Skin of body (tissue), 2 donors: ENCODE data around the gene LRP1B. TPM values are rescaled to one million over a fixed set of nuclear protein-coding genes. Genes with fewer than 3 reads are reported as not detected.

ENCODE experiments used
- DNase-seq: peaks from one replicate; lab custom pipeline; 2025; lab: John Stamatoyannopoulos, UW
- total RNA-seq: library from RNA; depleted of rRNA; stranded (reverse); fragments of >200 nt; gene quantifications from one replicate; pipeline ENCODE4 v1.2.3, GENCODE V29; 2014

The LRP1B gene
- total RNA-seq, 1 donor from 2014 or later = 1.7 TPM

DNA sequence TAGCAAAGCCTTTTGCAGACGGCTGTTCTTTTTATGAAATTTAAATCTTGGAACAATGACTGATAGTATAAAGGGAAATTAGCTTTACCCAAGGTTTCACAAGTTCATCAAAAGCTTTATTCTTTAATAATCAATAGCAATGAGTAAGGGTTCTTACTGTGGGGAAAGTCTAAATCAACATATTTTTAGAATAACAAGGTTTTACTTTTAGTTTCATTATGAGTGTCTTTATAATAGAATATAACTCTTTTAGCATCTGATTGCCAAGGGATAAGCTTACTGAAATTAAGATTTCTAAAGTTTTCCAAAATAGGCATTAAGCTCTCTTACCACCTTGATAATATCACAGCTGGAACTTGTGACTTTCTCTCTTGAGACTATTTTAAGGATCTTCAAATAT, 1489.7 kb downstream of the LRP1B start:
- no peak for DNase-seq

DNA sequence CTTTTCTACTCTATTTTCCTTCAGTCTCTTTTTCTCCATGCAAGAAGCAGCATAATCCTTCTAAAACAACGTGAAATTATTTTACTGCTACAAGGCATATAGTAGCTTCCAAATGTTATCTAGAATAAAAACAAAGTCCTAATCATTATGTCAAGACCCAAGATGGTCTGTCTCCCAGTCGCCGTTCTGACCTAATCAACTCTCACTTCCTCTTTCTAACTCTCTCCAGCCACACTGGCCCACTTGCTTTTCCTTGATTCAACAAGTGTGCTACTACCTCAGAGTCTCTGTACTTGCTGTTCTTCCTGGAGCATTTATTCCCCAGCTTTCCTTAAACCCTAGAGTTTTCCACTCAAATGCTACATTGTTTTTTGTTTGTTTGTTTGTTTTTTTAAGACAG, 1491.2 kb downstream of the LRP1B start:
- no peak for DNase-seq

DNA sequence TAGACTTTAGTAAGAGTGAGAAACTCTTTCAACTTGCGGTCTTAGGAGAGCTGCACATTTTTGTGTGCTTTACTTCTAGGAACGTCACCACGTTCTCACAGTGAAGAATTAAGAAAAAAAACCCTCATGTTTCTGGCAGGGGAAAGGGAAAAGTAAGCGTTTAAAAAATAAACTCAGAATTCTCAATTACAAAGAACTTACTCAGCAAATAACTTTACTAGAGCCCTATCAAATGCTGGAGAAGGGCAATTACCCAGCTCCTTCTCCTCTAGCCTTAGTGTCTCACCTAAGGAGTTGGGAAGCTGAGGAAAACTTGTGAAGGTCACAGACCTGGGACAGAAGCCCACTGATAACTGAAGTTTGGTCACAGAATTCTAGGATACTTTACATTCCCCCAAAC, 1500.3 kb downstream of the LRP1B start:
- no peak for DNase-seq

DNA sequence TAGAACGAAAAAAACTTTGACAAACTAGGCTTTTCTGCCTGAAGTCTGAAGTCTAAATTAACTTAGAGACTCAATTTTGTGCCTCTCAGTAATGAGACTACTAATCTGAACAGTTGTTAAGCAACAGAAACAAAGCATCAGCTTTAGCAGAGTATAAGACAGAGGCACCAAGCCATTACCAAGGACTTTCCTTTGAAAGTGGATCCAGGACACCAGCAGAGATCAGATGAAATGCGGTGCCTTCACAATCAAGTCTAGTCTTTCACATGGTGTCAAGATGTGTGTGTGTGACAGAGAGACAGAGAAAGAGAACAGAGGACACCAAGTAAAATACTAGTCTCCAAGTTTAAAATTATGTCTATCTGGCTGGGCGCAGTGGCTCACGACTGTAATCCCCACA, 1502.9 kb downstream of the LRP1B start:
- DNase-seq = peak; percentile 42

DNA sequence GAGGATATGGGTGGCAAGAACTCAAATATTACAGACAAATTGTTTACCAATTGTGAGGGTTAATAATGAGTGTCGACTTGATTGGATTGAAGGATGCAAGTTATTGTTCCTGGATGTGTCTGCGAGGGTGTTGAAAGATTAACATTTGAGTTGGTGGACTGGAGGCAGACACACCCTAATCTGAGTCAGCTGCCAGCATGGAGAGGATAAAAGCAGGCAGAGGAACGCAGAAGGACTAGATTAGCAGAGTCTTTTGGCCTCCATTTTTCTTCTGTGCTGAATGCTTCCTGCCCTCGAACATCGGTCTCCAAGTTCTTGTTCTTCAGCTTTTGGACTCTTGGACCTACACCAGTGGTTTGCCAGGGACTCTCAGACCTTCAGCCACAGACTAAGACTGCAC, 1503.7 kb downstream of the LRP1B start:
- no peak for DNase-seq

DNA sequence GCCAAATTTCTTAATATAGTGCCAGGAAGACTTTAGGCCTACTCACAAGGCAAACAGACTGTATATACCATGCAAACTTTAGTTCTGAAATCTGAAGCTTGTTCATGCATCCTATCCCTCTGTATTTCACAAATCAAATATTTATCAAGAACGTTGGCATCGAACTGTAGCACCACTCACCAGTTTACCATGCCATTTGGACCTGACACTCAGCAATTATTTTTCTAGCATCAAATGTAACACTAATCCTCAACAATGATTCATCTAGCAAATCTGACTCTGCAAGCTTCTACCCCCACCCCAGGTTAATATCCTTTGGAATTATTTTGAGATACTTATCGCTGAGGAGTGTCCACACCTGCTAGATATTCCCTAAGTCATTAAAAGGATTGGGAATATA, 1506.6 kb downstream of the LRP1B start:
- DNase-seq = no peak

DNA sequence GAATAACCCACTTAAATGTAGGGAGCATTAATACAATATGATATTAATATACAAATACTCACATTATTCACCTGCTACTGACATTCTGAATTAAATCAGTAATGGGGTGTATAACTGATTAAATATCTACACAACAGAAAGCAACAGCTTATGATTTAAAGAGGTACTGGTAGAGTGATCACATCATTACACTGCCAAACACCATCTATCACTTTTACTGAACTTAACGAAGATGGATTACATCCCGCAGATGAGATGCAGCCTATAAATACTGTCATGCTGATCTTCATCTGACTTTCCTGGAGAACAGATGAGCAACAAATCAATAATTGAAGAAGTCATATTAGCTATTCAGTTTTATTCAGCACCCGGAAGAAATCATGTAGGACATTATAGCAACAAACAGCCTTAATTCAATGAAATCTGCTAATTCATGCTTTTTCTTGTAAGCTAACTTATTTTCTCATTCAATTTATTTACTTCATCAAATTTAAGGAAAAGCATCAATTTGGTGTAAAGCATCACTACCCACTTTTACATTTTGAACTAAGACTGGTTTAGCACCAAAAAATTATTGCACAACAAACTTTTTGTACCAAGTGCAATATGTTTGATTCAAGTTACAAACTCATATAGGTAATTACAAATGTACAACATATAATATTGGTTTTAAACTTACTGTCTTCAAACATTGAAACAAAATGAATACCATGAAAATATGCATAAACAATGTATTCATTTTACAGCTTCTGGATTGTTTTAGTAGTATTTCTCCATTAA, 1509.0 kb downstream of the LRP1B start:
- no peak for DNase-seq

DNA sequence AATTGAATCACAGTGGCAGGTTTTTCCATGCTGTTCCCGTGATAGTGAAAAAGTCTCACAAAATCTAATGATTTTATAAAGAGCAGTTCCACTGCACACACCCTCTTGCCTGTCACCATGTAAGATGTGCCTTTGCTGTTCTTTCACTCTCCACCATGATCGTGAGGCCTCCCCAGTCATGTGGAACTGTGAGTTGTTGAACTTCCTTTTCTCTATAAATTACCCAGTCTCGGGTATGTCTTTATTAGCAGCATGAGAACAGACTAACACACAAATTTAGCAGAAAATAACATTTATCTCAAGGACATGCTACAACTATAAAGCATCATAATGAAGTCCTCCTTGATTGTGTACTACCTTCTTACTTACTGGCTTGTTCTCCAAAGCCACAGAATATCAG, 1526.0 kb downstream of the LRP1B start:
- DNase-seq = no peak

DNA sequence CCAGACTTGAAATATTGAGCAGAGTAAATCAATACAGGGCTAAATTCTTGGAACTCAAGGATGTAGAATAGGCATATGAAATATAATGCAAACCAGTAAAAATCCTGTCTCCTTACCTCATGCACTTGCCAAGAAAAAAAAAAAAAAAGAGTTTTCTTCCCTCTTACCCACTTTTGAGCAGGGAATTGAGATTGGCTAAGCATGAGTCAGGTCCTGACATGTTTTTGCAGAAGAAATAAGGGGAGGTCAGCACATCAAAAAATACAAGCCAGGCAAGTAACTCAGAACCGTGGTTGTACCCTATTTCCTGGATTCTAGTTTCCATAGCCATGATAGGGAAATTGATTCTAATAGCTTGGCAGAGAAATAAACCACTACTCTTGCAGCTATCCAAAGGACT, 1526.7 kb downstream of the LRP1B start:
- no peak for DNase-seq

DNA sequence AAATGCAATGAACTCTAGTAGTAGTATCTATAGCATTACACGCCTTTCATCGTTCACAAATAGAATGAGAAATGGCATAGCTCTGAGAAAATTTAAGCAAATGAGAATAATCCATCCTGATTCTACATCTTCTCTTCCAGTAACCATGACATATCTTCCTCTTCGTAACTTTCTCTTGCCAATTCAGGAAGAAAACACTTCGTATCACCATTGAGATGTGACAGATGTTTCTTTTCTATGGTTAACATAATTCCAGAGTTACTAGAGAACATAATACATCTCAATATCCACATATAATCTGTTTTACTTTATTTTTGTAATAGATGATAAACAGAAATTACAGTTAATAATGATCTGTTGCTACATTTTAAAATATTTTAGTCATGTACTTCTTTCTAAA, 1527.4 kb downstream of the LRP1B start:
- DNase-seq = no peak

DNA sequence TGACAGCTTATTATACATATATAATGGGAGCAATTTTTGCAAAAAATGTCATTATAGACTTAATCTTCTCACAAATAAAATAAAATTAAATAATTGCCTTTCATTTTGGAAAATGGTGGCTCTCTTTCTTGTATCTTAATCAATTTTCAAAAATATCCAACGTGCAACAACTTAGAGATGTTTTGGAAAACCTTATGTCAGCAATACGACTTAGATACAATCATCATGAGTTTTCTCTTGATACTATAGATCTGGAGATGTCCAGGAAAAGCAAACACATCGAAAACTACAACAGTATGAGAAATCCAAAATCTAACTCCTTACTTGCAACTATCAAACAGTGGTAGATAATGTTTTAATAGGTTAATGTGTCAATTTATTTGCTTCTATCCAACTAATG, 1529.0 kb downstream of the LRP1B start:
- DNase-seq = no peak

DNA sequence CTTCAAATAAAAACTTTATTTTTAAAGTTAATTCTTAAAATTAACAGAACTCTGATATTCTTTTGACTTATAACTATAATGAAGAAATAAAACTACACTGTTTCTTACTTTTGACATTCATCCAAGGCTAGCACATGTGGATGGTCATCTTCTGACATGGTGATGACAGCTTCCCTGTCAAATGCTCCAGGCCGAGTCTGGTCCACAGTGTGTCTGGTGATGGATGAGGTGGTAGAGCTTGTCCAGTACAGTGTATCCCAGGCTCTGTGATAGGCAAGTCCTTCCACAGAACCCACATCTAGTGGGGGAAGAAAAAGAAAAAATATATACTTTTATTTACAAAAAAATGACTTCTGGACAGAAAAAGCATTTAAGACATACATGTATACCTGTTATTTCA, 1529.5 kb downstream of the LRP1B start:
- no peak for DNase-seq

DNA sequence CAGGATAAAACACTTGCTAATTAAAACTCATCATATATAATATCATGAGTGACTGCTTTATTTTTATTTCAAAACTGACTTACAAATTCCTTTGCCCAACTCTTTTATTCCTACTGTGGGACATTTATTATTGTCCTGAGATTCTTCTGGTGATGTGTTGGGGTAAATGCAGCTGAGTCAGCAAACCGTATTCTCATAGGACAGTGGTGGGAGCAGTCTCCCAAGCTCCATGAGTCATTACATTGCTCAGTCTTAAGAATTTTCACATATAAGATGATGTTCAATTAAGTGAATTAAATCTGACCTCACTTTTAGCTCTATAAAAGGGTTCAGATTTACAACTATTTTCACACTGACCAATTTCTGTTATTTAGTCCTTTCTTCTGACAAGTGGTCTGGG, 1530.7 kb downstream of the LRP1B start:
- no peak for DNase-seq

DNA sequence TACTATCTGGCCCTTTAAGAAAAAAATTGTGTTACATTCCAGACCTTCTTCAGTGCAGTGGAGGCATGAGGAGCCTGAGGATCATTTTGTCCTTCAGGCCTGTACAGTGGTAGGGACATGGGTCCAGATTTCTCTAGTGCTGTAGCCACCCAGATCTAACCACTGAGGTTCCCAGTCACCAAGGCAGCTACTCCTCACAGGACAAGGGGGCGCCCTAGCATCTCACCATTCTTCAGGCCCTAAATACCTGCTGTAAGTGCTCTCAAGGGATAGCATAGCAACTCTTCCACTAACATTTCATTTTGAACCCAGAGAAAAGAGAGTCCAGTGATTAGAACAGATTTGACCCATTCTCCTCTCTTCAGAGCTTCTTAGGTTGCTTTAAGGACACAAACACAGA, 1533.0 kb downstream of the LRP1B start:
- no peak for DNase-seq

DNA sequence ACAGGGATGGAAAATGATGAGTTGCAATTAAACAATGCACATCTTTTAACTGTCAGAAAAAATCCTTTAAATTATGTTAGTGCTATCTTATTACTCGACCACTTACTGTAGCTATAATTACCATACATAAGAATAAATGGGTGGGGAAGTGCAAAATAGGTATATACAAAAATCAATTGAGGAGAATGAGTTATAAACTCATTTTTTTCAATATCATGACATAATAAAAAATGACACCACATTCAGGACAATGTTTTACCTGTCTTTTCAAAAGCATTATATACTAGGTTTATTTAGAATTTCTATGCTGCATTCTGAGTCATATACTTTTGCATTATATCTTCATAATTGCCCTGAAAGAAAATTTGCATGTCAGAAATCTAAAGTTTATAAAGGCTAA, 1533.6 kb downstream of the LRP1B start:
- DNase-seq = no peak

DNA sequence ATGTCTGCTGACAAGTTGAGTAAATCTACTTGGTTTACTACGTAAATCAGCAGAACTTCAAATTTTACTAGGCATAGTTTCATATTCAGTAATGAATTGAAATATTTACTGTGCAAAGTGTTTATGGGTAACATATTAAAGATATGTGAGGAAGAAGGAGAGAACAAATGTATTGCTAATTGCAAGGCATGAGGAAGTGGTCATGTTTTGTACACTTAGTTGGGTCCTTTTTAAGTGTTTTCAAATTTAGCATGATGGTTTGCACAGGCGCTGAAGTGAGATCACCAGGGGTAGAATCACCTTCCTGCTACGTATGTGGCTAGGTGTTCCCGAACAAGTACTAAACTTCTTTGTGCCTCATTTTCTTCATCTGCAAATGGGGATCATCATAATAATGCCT, 1534.4 kb downstream of the LRP1B start:
- no peak for DNase-seq

DNA sequence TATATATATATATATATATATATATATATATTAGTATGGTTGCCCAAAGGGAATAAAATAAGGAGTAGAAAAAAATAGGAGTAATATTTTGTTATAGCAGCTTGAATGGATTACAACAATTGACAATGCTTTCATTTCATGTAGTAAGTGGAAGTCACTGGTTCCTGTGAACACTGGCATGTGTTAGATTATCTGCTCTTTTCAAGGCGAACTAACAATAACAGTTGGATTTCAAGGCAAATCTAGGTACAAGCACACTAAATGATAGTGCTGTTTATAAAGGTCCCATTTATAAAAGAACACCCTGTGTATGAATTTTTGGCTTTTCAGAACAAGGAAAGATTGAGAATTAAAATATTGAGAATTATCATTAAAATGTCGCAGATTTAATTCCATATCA, 1535.7 kb downstream of the LRP1B start:
- no peak for DNase-seq

DNA sequence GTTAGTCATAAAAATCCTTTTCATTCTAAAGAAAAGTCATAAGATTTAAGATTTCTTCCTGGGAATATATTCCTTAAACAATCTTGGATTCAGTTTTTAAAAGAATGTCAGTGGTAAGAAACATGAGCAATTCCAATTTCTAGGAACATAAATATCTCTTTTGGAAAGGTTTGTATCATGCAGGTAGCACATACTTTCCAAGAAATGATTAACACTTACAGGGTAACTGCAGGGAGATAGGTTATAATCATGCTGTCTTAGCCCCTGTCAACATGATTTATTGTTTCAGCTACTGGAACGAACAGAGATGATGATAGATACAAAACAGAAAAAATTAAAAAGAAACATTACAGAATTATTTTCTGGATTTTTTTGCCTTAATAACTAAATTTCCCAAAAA, 1537.7 kb downstream of the LRP1B start:
- DNase-seq = no peak

DNA sequence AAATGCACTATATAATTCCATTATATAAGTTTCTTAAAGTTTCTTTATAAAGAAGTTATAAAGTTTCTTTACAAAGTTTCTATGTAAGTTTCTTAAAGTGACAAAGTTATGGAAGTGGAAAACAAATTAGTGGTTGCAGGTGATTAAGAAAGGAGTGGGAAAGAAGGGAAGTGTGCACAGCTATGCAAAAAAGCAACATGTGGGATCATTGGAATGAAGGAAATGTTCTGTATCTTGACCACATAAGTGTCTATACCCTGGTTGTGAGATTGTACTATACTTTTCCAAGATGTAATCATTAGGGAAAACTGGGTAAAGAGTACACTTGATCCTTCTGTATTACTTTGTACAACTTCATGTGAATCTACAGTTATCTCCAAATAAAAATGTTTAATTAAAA, 1541.1 kb downstream of the LRP1B start:
- DNase-seq = no peak

DNA sequence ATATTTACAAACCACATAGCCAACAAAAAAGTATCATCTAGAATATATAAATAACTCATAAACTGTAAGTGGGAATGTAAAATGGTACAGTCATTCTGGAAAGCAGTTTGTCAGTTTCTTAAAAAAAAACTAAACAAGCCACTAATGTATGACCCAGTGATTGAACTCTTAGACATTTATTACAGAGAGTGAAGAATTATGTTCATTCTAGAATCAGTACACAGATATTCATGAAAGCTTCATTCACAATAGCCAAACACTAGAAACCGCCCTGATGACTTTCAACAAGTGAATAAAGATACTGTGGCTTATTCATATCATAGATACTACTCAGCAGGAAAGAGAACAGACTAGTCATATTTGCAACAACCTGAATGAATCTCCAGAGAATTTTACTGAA, 1541.5 kb downstream of the LRP1B start:
- no peak for DNase-seq

DNA sequence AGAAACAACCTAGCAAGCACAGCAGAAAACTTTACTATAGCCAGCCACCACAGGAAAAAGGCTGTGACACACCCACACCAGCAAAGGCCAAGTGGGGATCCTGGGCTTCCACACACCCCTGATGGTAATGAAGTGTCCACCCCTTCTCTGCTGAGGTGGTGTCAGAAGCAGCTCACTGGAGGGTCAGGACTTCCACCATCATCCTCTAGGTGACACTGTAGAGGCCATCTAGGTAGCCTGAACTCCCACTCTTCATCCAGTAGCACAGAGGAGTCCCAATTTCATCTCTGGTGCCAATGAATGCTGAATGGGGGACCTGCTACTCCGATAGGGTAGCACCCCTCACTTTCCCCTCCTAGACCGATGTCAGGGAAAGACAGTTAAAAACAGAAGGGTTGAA, 1544.4 kb downstream of the LRP1B start:
- no peak for DNase-seq

DNA sequence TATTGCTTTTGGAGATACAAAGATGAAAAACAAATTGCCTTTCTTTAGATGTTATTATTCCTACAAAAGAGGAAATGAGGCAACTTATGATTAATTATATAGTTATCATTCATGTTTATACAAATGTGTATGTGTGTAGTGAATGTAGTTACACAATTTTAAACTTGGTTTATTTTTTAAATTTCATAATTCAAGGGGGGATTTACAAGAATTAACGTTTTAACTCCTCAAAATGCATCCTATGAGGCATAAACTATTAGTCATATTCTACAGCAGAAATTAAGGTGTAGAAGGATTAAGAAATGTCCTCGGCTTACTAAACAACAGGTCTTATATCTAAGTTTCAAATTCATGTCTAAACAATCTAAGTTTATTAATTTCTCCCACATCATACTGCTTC, 1545.8 kb downstream of the LRP1B start:
- DNase-seq = no peak

DNA sequence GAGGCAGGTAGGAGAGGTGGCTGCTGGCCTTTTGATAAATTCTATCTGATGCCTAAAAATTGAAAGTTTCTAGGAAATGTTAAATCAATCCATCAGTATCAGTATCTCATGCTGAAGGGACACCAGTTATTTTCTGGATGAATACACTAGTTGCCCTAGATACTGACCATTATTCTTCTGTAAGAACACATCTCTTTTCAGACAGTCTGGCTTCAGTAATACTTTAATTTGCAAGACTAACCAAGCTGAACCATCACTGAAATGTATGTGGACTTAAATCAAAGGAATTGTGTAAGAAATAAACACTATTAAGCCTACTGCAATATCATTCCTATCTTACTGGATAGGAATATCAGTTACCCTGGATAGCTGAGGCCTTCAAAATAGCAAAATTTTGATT, 1546.3 kb downstream of the LRP1B start:
- no peak for DNase-seq
